Stimulated activated naive CD8-positive, alpha-beta T cell treated with anti-CD3 and anti-CD28 coated beads, Interleukin-15, amount 100 ng/mL, for 72 hours (primary cell): ENCODE results near the gene TARS3.

Experiments used
- ATAC-seq: fragments of 150-1000 bp; cut with Tn5 transposase; 2 replicates; pipeline ENCODE4 v1.10.0; 2021; ENCODE audit warnings: mild to moderate bottlenecking, moderate library complexity
- DNase-seq, 2 donors: peaks; one replicate each; pipeline ENCODE4 v3.0.0; 2021 to 2022
- H3K27ac Mint-ChIP-seq, 2 donors: one replicate each; pipeline ENCODE4 v1.8.0; 2022; ENCODE audit warnings: mild to moderate bottlenecking in 2 of 2, mixed read lengths in 2 of 2, moderate library complexity in 2 of 2
- H3K27me3 Mint-ChIP-seq: one replicate; pipeline ENCODE4 v1.8.0; 2022; ENCODE audit warnings: mixed read lengths
- H3K4me1 Mint-ChIP-seq: one replicate; pipeline ENCODE4 v1.8.0; 2022; ENCODE audit warnings: mild to moderate bottlenecking, mixed read lengths
- H3K4me3 Mint-ChIP-seq, 2 donors: one replicate each; pipeline ENCODE4 v1.8.0; 2022; ENCODE audit warnings: mild to moderate bottlenecking in 2 of 2, mixed read lengths in 2 of 2, moderate library complexity in 1 of 2
- H3K9me3 Mint-ChIP-seq, 2 donors: one replicate each; pipeline ENCODE4 v1.8.0; 2022; ENCODE audit warnings: mixed read lengths in 2 of 2

The TARS3 gene

GRCh38 chr15:101723171-101723873, 951 bp downstream of the TARS3 start:
- ATAC-seq (peak; percentile 69), DNase-seq (peak; percentile 38 to 69)
- Mint-ChIP-seq H3K27ac (peak overlapping the region; percentile 55 to 79), H3K9me3 (peaks cover 10 to 20% of the 10 kb centered on the region in 2 donors), H3K4me3 (peak overlapping the region; percentile 84 to 86), H3K27me3 (no peaks in the 10 kb centered on the region), H3K4me1 (peaks cover 23% of the 10 kb centered on the region)

- H3K9me3 Mint-ChIP-seq: peaks cover 10 to 20% of the 10 kb centered on the region in 2 donors
- H3K27ac Mint-ChIP-seq: no peak overlapping the region
- H3K4me3 Mint-ChIP-seq: no peak overlapping the region
- no peak for ATAC-seq
- DNase-seq: no peak
- no peaks in the 10 kb centered on the region for H3K27me3 Mint-ChIP-seq
- peaks cover 23% of the 10 kb centered on the region for H3K4me1 Mint-ChIP-seq
Measured at GRCh38 chr15:101718896-101719295, 5.4 kb downstream of the TARS3 start.

- ATAC-seq: no peak
- Mint-ChIP-seq H3K27me3 (no peaks in the 10 kb centered on the region), H3K9me3 (no peaks in the 10 kb centered on the region), H3K4me1 (peaks cover 7% of the 10 kb centered on the region), H3K27ac (peak overlapping the region in 1 of 2 donors; percentile 42), H3K4me3 (no peak overlapping the region)
- DNase-seq: no peak
Measured at GRCh38 chr15:101712078-101712477, 12.2 kb downstream of the TARS3 start.

- Mint-ChIP-seq H3K4me3 (no peak overlapping the region), H3K27me3 (no peaks in the 10 kb centered on the region)
Measured at GRCh38 chr15:101710806-101711205, 13.5 kb downstream of the TARS3 start.

GRCh38 chr15:101709466-101709865, 14.8 kb downstream of the TARS3 start:
- DNase-seq (no peak), ATAC-seq (no peak)
- peak overlapping the region in 1 of 2 donors; percentile 36 for H3K27ac Mint-ChIP-seq
- no peaks in the 10 kb centered on the region for H3K27me3 Mint-ChIP-seq
- H3K4me3 Mint-ChIP-seq: no peak overlapping the region
- peaks cover 7% of the 10 kb centered on the region for H3K4me1 Mint-ChIP-seq
- no peaks in the 10 kb centered on the region for H3K9me3 Mint-ChIP-seq

More at GRCh38 chr15:101710806-101711205, 13.5 kb downstream of the TARS3 start:
- DNase-seq: no peak
- no peak for ATAC-seq
- H3K4me1 Mint-ChIP-seq: peaks cover 7% of the 10 kb centered on the region
- no peaks in the 10 kb centered on the region for H3K9me3 Mint-ChIP-seq
- peak overlapping the region in 1 of 2 donors; percentile 4 for H3K27ac Mint-ChIP-seq

GRCh38 chr15:101707983-101708382, 16.3 kb downstream of the TARS3 start:
- H3K4me1 Mint-ChIP-seq: peaks cover 2% of the 10 kb centered on the region
- ATAC-seq (no peak), DNase-seq (no peak)
- H3K27me3 Mint-ChIP-seq: no peaks in the 10 kb centered on the region
- H3K27ac Mint-ChIP-seq: peak overlapping the region in 1 of 2 donors; percentile 46
- H3K9me3 Mint-ChIP-seq: no peaks in the 10 kb centered on the region
- no peak overlapping the region for H3K4me3 Mint-ChIP-seq

GRCh38 chr15:101702077-101702476, 22.2 kb downstream of the TARS3 start:
- H3K4me1 Mint-ChIP-seq: peaks cover 9% of the 10 kb centered on the region
- H3K27me3 Mint-ChIP-seq: no peaks in the 10 kb centered on the region
- no peak for DNase-seq
- H3K9me3 Mint-ChIP-seq: no peaks in the 10 kb centered on the region
- H3K4me3 Mint-ChIP-seq: no peak overlapping the region
- H3K27ac Mint-ChIP-seq: peak overlapping the region in 1 of 2 donors; percentile 4
- no peak for ATAC-seq

GRCh38 chr15:101698314-101698713, 26.0 kb downstream of the TARS3 start:
- no peak for ATAC-seq
- Mint-ChIP-seq H3K4me3 (no peak overlapping the region), H3K4me1 (peaks cover 28% of the 10 kb centered on the region), H3K27ac (no peak overlapping the region), H3K9me3 (peaks cover 0 to 3% of the 10 kb centered on the region in 2 donors), H3K27me3 (no peaks in the 10 kb centered on the region)
- DNase-seq: no peak

GRCh38 chr15:101697488-101697887, 26.8 kb downstream of the TARS3 start:
- H3K4me3 Mint-ChIP-seq: no peak overlapping the region
- H3K27ac Mint-ChIP-seq: no peak overlapping the region
- no peaks in the 10 kb centered on the region for H3K27me3 Mint-ChIP-seq
- no peak for DNase-seq
- ATAC-seq: no peak
- peaks cover 0 to 10% of the 10 kb centered on the region in 2 donors for H3K9me3 Mint-ChIP-seq
- peaks cover 36% of the 10 kb centered on the region for H3K4me1 Mint-ChIP-seq

- Mint-ChIP-seq H3K27ac (peak overlapping the region in 1 of 2 donors; percentile 15), H3K27me3 (no peaks in the 10 kb centered on the region), H3K4me3 (no peak overlapping the region)
Measured at GRCh38 chr15:101696829-101697228, 27.4 kb downstream of the TARS3 start.

GRCh38 chr15:101694261-101694660, 30.0 kb downstream of the TARS3 start:
- no peak overlapping the region for H3K4me3 Mint-ChIP-seq

More at GRCh38 chr15:101696829-101697228, 27.4 kb downstream of the TARS3 start:
- no peak for DNase-seq
- Mint-ChIP-seq H3K9me3 (peaks cover 0 to 10% of the 10 kb centered on the region in 2 donors), H3K4me1 (peaks cover 37% of the 10 kb centered on the region)
- ATAC-seq: no peak

GRCh38 chr15:101692801-101693598, 31.3 kb downstream of the TARS3 start:
- ATAC-seq: peak; percentile 65

More at GRCh38 chr15:101694261-101694660, 30.0 kb downstream of the TARS3 start:
- H3K27me3 Mint-ChIP-seq: no peaks in the 10 kb centered on the region
- peaks cover 51% of the 10 kb centered on the region for H3K4me1 Mint-ChIP-seq
- ATAC-seq (no peak), DNase-seq (no peak)
- H3K9me3 Mint-ChIP-seq: peaks cover 0 to 10% of the 10 kb centered on the region in 2 donors
- H3K27ac Mint-ChIP-seq: peak overlapping the region in 1 of 2 donors; percentile 55

GRCh38 chr15:101689901-101690300, 34.4 kb downstream of the TARS3 start:
- Mint-ChIP-seq H3K27ac (no peak overlapping the region), H3K4me1 (peaks cover 40% of the 10 kb centered on the region), H3K27me3 (no peaks in the 10 kb centered on the region), H3K9me3 (peaks cover 0 to 10% of the 10 kb centered on the region in 2 donors), H3K4me3 (no peak overlapping the region)
- ATAC-seq: peak; percentile 71
- peak in 1 of 2 donors; percentile 22 for DNase-seq

More at GRCh38 chr15:101692801-101693598, 31.3 kb downstream of the TARS3 start:
- no peaks in the 10 kb centered on the region for H3K27me3 Mint-ChIP-seq
- DNase-seq: peak; percentile 6 to 19
- H3K4me1 Mint-ChIP-seq: peaks cover 53% of the 10 kb centered on the region
- peak overlapping the region; percentile 45 to 55 for H3K4me3 Mint-ChIP-seq
- H3K27ac Mint-ChIP-seq: peak overlapping the region; percentile 85 to 96
- H3K9me3 Mint-ChIP-seq: peaks cover 0 to 10% of the 10 kb centered on the region in 2 donors

GRCh38 chr15:101686718-101687117, 37.6 kb downstream of the TARS3 start:
- H3K4me3 Mint-ChIP-seq: no peak overlapping the region
- no peaks in the 10 kb centered on the region for H3K9me3 Mint-ChIP-seq
- no peak overlapping the region for H3K27ac Mint-ChIP-seq
- ATAC-seq: no peak
- DNase-seq: no peak
- H3K27me3 Mint-ChIP-seq: no peaks in the 10 kb centered on the region
- peaks cover 21% of the 10 kb centered on the region for H3K4me1 Mint-ChIP-seq

- H3K27me3 Mint-ChIP-seq: no peaks in the 10 kb centered on the region
- no peak overlapping the region for H3K4me3 Mint-ChIP-seq
- no peak overlapping the region for H3K27ac Mint-ChIP-seq
- DNase-seq (no peak), ATAC-seq (no peak)
- peaks cover 14% of the 10 kb centered on the region for H3K4me1 Mint-ChIP-seq
- no peaks in the 10 kb centered on the region for H3K9me3 Mint-ChIP-seq
Measured at GRCh38 chr15:101684877-101685276, 39.4 kb downstream of the TARS3 start.

- ATAC-seq (no peak), DNase-seq (no peak)
- Mint-ChIP-seq H3K27me3 (no peaks in the 10 kb centered on the region), H3K4me1 (peaks cover 9% of the 10 kb centered on the region), H3K27ac (peak overlapping the region in 1 of 2 donors; percentile 28), H3K4me3 (no peak overlapping the region), H3K9me3 (no peaks in the 10 kb centered on the region)
Measured at GRCh38 chr15:101684384-101684783, 39.9 kb downstream of the TARS3 start.
